HG02642 (cell line): ENCODE results near the gene NGEF.
"Not testable (repeated sequence)": the region's sequence is repeated elsewhere in the genome, so short reads cannot be mapped to it uniquely, and the experiment has no call there.

Source experiments
- ATAC-seq: cut with Tn5 transposase; IDR thresholded peaks from one replicate; pipeline ENCODE4 v1.9.1; 2021; ENCODE audit warnings: mild to moderate bottlenecking; ENCODE audit not compliant: unreplicated experiment, poor library complexity

NGEF gene

DNA sequence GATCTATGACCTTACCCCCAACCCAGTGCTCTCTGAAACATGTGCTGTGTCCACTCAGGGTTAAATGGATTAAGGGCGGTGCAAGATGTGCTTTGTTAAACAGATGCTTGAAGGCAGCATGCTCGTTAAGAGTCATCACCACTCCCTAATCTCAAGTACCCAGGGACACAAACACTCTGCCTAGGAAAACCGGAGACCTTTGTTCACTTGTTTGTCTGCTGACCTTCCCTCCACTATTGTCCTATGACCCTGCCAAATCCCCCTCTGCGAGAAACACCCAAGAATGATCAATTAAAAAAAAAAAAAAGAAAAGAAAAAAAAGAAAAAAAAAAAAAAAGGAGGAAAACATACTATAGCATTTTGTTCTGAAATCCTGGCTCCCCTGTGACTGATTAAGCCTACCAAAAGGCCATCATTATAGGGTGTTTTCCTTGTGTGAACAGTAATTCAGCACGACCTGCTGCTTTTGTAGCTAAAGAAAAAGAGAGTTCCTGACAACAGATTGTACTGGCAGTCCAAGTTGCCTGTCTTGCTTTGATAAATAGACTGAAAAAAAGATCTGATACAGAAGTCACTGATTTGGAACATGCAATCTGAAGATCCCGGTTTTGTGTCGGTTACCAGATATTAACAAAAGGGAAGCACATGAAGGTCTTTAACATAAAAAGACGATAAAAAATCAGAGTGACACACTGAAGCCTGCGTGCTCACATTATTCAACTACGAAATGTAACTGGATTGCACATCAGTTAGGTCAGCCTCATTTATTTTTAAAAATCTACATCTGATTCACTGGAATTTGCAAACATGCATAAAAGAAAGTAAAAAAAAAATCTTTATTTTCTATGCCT lies 106.0 kb downstream of the NGEF start:
- not testable (repeated sequence) for ATAC-seq

DNA sequence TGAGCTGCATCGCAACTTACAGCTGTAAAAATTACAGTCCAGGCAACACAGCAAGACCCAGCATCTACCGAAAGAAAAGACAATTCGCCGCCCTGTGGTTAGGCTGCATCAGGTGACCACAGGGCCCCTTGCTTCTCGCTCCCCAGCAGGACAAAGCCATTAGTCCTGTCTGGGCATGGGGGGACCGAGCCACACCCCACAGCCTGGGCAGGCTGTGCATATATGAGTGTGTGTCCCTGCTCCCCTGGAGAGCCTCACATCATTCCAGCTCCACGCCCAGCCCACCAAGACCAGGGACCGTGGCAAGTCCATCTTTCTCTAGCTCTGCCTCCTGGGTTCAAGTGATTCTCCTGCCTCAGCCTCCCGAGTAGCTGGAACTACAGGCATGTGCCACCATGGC lies 109.1 kb downstream of the NGEF start:
- no peak for ATAC-seq

DNA sequence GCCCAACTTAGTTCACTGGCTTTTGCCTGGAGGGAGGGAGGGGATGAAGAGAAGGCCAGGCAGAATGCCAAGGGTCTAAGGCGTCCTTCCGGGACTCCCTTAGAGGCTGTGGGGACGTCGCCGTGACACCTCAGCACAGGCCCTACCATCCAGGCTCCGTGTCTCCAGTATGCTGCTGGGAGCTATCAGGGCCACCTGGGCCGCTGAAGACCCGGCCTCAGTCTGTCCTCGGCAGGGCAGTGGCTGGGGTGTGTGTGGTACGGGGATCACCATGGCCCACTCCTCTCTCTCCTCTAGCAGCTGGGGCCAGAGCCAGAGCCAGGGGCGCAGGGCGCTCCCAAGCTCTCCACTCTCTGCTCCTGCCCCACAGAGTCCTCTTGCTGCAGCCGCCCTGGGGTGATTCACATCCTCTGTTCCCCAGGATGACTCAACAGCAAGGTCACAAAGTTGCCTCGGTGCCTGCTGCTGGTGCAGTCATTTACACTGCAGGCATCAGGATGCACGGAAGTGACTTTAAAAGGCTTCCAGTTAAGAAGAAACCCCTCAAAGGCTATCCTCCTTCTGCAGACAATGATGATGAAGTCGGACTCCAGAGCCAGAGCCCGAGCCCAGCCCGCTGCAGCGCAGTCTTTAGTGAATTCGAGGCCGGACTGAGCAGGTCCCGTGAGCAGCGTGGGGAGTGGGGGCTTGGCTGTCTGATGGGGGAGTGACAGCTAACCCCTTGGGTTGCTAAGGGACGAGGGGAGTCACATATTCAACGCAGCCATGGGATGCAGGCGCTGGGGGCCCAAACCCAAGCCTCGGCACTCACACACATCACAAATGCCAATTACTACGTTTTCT lies 111.1 kb downstream of the NGEF start:
- ATAC-seq, result no peak

DNA sequence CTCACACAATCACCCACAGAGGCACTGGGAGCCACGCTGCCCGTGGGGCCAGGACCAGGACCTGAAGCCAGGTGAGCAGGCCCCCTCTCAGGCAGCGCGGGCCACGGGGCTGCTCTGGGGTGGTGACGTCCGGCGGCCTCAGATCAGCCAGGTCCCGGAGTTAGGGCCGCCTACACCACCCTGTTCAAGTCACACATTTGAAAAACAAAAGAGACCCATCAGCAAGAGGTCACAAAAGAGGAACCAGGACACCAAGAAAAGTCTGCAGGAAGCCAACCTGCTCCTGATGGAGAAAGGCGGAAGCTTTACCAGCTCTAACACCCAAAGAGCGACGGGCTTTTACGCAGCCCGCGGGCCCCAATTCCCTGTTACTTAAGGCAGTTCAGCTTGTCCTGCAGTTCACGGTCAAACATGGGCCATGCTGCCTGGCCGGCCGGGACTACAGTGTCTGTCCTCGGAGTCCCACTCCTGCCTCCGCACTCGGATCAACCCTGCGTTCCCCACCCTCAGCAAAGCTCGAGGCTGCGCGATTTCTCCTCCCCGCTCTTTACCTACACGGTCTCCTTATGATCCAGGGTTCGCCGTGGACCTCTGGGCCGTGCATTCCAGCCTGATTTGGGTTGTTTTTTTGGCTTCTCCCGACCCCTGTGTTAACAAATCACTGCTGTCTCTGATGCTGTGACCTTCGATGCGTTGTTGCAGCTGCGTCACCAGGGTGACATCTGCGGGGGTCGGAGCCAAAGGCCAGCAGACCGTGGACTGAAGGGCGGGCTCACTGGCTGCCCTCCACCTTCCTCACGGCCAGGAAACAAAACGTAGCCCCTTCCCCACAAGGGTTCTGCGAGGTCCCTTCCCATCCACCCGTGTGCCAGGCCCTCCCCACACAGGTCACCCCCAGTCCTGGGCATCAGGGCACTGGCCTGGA lies 112.0 kb downstream of the NGEF start:
- ATAC-seq, result no peak

DNA sequence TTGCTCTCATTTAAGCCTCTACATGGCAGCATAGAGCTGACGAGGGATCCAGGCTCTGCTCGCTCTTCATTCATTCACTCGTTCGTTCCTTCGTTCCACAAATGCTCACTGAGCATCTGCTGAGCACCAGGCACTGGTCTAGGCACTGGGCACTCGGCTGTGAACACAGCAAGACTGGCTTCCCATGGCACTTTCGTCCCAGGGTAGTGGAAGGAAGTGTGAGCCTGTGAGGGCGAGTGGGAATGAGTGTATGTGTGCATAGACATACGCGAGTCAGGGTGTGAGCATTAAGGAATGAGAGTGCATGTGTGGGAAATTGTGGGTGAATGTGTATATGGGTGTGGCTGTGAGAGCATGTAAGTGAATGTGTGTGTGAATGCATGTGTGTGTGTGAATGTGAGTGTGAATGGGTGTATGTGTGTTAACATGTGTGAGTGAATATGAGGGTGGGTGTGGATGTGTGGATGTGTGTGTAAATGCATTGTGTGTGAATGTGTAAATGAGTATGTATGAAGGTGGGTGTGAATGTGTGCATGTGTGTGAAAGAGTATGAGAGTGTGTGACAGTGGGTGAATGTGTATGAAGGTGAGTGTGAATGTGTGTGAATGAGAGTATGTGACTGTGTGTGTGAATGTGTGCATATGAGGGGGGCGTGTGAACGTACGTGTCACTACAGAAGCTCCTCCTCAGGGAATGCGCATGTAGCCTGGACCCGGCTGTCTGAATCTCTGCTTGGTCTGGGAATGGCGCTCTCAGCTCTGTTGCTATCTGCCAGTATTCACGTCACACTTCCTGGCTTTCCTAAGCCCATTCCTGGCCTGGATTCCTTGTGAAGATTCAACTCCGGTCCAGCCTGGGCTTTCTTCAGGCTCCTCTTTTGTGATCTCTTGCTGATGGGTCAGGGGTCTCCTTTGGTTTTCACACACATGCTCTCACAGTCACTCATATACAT lies 114.2 kb downstream of the NGEF start:
- no peak for ATAC-seq

DNA sequence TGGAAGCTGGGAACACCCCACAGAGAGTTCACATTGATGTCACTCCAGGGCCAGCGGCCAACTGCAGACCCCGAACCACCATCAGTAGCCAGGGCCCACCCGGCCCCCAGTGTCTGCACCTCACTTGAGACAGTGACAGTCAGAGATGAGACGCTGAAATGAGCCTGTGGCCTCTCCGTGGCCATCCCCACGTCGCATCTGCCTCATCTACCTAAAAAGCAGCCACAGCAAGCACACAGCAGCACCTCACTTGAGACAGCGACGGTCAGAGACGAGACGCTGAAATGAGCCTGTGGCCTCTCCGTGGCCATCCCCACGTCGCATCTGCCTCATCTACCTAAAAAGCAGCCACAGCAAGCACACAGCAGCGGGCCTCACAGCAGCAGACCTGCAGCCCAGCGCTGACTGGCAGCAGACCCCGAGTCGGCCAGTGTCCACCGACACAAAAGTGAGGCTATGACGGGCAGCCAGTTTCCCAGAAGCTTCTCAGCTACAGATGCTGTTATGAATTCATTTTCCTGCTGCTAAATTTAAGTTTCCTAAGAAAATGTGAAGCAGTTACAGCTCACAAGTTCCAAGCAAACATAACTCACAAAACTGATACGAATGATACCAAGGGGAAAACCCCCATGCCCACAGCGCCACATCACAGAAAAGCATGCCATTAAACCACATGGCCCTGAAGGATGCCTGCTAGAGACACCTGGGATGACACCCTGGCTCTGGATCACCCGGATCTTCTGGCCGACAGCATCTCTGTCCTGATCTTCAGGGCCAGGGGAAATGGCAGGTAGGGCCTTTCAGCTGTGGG lies 115.3 kb downstream of the NGEF start:
- ATAC-seq, result no peak

DNA sequence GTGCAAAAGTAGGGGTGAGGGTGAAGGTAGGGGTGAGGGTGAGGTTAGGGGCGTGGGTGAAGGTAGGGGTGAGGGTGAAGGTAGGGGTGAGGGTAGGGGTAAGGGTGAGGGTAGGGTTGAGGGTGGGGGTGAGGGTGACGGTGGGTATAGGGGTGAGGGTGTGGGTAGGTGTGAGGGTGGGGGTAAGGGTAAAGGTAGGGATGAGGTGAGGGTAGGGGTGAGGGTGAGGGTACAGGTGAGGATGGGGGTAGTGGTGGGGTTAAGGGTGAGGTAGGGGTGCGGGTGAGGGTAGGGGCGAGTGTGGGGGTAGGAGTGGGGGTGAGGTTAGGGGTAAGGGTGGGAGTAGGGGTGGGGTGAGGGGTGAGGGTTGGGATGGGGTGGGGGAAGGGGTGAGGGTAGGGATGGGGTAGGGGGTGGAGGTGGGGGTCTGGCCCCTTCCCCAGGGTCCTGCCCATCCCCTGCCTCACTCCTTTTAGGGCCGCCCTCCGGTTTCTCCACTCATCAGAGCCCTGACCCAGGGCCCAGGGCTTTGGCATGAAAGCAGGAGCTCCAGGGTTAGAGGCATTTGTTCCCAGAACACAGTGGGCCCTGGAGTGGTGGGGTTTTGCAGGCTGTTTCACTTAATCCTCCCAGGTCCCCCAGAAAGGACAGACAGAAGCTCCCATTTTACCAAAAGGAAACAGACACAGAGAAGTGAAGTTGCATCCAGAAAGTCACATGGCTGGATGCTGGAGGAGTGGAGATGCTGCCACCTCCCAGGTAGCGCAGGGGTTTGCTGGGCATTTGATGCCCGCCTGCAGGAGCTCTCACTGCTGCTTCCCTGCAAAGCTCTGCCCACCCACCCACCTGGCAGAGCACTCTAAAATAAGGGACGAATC lies 116.1 kb downstream of the NGEF start:
- ATAC-seq, result no peak

DNA sequence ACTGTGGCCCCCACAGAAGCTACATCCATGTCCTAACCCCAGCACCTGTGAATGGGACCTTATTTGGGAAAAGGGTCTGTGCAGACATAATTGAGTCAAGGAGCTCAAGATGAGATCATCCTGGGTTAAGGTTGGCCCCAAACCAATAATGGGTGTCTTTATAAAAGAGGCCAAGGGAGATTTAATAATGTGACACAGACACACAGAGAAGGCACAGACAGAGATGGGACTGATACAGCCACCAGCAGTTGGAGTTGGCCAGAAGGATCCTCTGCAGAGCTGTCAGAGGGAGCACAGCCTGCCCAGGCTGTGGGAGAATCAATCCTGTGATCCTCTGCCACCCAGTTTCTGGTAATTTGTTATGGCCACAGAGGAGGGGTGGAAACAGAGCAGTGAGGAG lies 116.9 kb downstream of the NGEF start:
- ATAC-seq, result no peak

DNA sequence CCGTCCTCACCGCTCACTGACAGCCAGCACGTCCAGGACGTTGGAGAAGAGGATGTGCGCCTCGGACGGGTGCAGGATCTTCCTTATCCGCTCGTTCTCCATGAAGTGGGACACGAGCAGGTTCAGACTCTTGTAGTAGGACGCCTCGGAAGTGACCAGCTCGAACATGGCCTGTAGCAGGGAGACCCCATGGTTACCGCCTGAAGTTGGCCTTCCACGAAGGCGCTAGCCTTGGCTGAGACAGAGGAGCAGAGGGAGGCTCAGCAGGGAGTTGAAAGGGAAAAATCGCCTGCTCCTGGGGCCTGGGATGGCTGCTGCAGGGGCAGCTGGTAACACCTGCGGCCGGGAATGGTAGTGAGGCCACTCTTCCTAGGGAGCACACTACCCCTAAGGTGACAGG lies 118.3 kb downstream of the NGEF start:
- ATAC-seq, result no peak

DNA sequence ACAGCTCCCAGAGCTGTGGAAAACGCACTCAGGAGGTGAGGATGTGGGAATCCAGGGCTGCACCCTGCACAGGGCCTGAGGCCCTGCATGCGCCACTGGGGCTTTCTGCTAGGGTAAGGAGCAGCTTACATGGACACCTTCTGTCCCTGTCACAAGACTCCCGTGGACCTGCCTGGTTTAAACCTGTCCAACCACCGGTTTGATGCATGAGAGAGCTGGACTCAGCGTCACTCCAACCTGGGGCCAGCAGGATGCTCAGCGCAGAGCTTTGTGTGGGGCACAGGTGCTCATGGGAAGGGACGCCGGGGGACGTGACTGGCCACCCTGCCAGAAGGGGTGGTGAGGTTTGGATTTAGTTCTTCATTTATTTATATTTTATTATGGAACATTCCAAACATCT lies 118.8 kb downstream of the NGEF start:
- no peak for ATAC-seq

DNA sequence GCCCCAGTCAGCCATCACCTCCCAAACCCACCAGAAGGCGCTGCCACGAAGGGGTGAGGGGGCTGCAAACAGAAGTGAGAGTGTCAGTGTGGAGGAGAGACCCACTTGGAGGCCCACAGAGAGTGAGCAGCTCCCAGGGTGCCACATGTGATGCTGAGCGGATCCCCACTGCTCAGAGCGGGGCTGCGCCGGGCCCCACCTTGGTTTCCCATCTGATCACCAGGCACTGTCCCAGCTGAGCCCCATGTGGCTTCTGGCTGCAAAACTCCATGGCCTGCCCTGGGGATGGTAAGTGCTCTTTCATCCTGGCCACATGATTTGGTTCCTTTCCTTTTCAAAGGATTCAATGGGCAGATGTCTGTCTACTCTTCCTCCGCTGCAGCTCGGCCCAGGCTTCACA lies 119.2 kb downstream of the NGEF start:
- ATAC-seq, result no peak

DNA sequence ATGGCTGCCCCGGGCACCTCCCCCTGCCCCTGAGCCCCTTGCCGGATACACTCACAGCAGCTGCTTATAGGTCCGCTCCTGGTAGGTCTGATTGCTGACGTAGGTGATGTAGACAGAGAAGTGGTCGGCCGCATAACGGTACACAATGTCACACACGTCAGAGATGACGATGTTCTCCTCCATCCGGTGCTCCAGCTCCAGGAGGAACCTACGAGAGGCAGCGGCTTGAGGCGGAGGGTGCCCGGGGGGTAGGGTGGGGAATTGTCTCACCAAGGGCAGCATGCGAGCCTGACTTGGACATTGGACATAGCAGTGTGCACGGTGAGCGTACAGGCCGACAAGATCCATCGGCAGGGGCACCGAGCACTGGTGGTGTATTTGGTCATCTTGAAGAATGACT lies 120.2 kb downstream of the NGEF start:
- no peak for ATAC-seq

DNA sequence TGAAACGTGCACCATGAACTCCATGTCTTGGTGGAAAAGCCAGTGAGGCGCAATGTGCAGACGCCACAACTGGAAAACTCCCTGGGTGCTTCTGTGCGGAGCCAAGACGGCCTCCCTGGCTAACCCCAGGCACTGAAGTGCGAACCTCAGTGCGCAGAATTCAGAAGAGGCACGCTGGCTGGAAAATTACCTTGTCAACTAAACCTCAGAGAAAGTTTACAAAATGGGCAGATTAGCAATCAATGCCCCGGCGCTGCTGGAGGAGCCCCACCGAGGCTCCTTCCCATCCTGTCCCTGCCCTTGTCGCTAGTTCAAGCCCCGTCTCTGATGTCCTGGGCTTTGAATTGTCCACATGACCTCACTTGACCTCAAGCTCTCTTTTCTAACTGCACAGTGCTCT lies 120.8 kb downstream of the NGEF start:
- no peak for ATAC-seq

DNA sequence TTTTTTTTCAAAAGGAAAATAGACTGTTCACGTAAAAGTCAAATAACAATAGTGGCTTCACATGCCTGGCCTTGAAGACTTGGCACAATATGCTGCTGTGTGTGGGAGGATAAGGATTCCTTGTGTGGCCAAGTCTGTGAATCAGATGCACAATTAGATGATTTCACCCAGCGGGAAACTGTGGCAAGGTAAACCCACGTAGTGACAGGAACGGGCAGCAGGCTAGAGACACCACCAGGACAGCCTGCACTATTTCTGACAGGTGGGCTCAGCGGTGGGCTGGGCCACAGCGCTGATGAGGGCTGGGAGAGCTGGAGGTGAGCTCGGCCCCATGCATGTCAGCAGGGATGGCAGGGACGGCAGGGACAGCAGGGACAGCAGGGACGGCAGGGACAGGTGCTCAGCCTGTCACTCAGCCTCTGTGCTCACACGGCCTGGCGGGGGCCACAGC lies 121.4 kb downstream of the NGEF start:
- no peak for ATAC-seq

DNA sequence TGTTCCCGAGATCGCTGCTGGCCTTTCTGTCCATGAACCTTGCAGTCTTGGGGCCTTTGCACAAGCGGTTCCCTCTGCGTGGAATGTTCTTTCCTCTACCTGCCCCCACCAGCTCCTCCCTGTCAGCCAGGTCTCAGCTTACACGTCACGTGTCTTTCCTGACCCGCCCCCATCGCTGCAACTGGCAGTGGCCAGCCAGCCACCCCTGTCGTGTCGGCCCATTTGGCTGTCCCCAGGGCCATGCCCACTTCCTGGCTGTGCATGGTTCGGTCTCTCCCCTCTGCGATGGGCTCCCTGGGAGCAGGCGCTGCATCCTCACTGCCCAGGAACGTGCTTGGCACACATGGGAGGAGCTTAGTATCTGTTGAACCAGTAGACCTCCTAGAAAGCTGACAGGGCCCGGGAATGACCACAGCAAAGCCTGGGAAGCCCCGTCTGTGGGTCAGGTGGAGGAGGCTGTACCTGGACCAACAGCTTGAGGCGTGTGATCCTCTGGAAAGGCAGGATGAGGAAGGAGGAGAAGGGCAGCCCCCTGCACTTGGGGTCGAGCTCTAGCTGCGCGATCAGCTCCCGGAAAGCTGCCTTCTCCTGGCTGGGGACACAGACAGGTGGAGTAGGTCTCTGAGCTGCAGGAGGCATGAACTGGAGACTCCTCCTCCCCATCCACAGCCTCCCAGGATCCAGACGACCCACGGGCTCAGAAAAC lies 122.0 kb downstream of the NGEF start:
- no peak for ATAC-seq

DNA sequence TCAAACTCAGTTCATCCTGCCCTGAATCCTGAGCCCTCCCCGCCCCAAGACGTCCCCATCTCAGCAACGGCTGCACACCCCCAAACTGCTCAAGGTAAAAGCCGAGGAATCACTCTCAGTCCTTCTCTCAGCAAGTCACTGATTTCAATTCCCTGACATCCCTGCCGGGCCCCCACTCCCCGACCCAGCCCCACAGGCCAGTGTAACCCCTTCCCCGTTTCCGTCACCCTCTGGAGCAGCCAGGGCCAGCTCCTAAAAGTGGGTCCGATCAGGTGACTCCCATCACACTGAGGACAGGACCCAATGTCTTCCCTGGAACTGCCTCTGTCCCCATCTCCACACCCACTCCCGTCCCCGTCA lies 122.5 kb downstream of the NGEF start:
- ATAC-seq, result no peak

DNA sequence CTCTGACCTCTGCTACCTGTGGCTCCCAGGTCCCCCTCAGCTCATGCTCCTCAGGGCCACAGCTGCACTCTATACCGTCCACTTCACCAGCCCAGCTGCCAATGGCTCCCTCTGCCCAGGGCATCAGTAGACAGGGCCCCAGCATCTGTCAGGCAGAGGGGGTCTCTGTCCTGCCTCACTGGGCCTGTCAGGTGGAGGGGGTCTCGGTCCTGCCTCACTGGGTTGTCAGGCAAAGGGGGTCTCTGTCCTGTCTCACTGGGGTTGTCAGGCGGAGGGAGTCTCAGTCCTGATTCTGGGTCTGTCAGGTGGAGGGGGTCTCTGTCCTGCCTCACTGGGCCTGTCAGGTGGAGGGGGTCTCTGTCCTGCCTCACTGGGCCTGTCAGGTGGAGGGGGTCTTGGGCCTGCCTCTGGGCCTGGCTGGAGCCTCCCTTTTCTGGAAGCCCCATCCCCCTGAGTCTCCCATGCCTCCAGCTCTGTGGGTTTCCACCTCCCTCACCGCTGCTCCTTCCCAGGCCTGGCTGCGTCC lies 123.1 kb downstream of the NGEF start:
- no peak for ATAC-seq
